Epithelial cell of esophagus (primary cell): ENCODE results near the gene AMH.

Source experiments
- DNase-seq: peaks from one replicate; pipeline ENCODE4 v3.0.0; 2010; ENCODE audit warnings: low read depth
- H3K4me3 ChIP-seq: 2 replicates; pipeline ENCODE4 v1.5.1; 2011; ENCODE audit warnings: mild to moderate bottlenecking, low read length, control low read depth
- CTCF ChIP-seq: IDR thresholded peaks from 2 replicates; pipeline ENCODE4 v1.5.1; 2011; ENCODE audit warnings: low read depth, mild to moderate bottlenecking, low read length, control low read depth, inconsistent platforms; ENCODE audit not compliant: insufficient read depth; ENCODE audit errors: missing control alignments

The AMH gene

GRCh38 chr19:2266183-2266993 lies 17.3 kb downstream of the AMH start:
- TF ChIP-seq CTCF: no peak
- DNase-seq: peak; percentile 71
- H3K4me3 ChIP-seq: no peak overlapping the region

- DNase-seq: no peak
- H3K4me3 ChIP-seq: peak overlapping the region; percentile 70
- no peak for TF ChIP-seq CTCF
Observed at GRCh38 chr19:2268480-2268830, 19.3 kb downstream of the AMH start.

- peak overlapping the region; percentile 70 for H3K4me3 ChIP-seq
- DNase-seq: no peak
- no peak for TF ChIP-seq CTCF
Observed at GRCh38 chr19:2268861-2269243, 19.7 kb downstream of the AMH start.

GRCh38 chr19:2269244-2270156 lies 20.4 kb downstream of the AMH start:
- peak; percentile 96 for DNase-seq
- peak; percentile 18 for TF ChIP-seq CTCF
- peak overlapping the region; percentile 96 for H3K4me3 ChIP-seq

- TF ChIP-seq CTCF: no peak
- no peak for DNase-seq
- peak overlapping the region; percentile 96 for H3K4me3 ChIP-seq
Observed at GRCh38 chr19:2270157-2270422, 21.0 kb downstream of the AMH start.

GRCh38 chr19:2270423-2271233 lies 21.5 kb downstream of the AMH start:
- DNase-seq: peak; percentile 87
- H3K4me3 ChIP-seq: peak overlapping the region; percentile 96
- no peak for TF ChIP-seq CTCF
